Measurements from ENCODE around the gene MTA2. TPM values are rescaled to one million over a fixed set of nuclear protein-coding genes. Genes with fewer than 3 reads are reported as not detected.
A peak's percentile ranks its signal among the peaks of the same experiment; 100 is the strongest.

The MTA2 gene
- total RNA-seq, 1 donor from 2014 or later = 79.2 TPM

DNA sequence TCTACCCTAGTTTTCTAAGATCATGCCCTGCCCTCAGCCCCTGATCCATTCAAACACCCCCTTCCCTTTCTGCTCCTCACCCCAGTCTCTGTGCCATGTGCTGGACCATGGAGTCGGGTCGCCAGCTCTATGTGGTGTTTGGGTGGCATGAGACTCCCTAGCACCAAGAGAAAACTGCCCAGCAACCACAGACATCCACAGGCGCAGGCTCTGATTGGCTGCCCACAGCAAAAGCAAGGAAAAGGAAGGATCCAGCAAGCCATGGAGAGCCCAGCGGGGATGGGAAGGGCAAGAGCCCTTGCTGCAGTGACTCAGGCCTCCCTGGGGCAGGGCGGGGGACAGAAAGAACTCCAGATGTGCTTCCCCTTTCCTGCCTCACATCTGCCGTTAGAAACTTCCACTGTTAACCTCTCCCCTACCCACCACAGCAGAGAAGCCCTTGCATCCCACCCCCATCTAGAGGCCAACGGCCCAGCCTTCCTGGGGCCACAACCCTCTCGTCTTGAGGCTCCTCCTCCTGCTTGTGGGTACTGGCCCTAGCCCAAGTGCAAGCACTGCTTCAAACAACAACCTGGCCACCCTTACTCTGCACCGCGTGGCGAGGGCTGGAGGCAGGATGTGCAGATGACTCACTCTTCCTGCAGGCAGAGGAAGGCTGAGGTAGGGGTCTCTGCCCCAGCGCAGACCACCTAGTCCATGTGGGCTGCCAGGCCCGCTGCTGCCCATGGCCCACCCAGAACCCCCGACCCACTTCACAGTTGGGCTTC lies 45.4 kb downstream of the MTA2 start:
- intact Hi-C loops (cut with DNase I) = loop anchor here (1.0 kb wide), 1 partner anchor 10 kb away; the partner anchor contains the start of gene AHNAK
- peak; percentile 85 to 97 for DNase-seq (ENCODE audit: low spot score in 2 of 2)
- Histone ChIP-seq H3K4me3 (peak overlapping the region; percentile 36 to 42), H3K4me1 (peaks cover 43 to 69% of the 10 kb centered on the region in 2 donors), H3K27me3 (no peaks in the 10 kb centered on the region), H3K36me3 (peaks cover 15 to 20% of the 10 kb centered on the region in 2 donors), H3K9me3 (no peaks in the 10 kb centered on the region), H3K27ac (peak overlapping the region; percentile 94 to 96)
- TF ChIP-seq, protein P1, sequence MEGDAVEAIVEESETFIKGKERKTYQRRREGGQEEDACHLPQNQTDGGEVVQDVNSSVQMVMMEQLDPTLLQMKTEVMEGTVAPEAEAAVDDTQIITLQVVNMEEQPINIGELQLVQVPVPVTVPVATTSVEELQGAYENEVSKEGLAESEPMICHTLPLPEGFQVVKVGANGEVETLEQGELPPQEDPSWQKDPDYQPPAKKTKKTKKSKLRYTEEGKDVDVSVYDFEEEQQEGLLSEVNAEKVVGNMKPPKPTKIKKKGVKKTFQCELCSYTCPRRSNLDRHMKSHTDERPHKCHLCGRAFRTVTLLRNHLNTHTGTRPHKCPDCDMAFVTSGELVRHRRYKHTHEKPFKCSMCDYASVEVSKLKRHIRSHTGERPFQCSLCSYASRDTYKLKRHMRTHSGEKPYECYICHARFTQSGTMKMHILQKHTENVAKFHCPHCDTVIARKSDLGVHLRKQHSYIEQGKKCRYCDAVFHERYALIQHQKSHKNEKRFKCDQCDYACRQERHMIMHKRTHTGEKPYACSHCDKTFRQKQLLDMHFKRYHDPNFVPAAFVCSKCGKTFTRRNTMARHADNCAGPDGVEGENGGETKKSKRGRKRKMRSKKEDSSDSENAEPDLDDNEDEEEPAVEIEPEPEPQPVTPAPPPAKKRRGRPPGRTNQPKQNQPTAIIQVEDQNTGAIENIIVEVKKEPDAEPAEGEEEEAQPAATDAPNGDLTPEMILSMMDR (IDR thresholded peaks at IDR 0.05) = no peak

DNA sequence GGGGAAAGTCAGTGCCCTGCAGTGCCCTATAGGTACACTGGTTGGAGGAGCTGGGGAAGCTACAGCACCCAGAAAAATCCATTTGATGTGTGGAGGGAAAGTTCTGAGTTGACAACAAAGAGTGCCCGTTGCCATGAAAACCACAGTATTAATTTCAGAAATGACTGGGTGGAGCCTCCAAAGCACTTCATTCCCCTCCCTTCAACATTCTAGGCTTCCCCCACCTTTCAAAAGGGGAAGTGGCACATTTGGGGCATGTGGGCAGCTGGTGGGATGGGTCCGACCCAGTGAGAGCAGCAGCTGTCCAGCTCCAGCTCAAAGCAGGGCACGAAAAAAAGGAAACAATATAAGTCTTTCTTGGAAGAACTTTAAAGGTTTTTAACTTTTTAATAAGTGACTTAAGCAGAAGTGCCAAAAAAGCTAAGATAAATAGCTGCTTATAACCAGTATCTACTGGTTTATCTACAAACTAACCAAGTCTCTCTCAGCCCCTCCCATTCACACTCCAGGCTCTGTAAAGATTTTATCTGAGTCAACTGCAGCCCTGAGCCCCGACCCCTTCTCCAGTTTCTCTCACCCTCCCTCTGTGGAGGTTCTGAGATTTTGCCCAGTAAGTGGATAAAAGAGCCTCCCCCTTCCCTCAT lies 46.1 kb downstream of the MTA2 start:
- intact Hi-C loops (cut with DNase I) = loop anchor here (1.0 kb wide), 1 partner anchor 9 kb away; the partner anchor contains the start of gene AHNAK
- Histone ChIP-seq H3K4me3 (peak overlapping the region; percentile 36 to 42), H3K4me1 (peaks cover 39 to 71% of the 10 kb centered on the region in 2 donors)

DNA sequence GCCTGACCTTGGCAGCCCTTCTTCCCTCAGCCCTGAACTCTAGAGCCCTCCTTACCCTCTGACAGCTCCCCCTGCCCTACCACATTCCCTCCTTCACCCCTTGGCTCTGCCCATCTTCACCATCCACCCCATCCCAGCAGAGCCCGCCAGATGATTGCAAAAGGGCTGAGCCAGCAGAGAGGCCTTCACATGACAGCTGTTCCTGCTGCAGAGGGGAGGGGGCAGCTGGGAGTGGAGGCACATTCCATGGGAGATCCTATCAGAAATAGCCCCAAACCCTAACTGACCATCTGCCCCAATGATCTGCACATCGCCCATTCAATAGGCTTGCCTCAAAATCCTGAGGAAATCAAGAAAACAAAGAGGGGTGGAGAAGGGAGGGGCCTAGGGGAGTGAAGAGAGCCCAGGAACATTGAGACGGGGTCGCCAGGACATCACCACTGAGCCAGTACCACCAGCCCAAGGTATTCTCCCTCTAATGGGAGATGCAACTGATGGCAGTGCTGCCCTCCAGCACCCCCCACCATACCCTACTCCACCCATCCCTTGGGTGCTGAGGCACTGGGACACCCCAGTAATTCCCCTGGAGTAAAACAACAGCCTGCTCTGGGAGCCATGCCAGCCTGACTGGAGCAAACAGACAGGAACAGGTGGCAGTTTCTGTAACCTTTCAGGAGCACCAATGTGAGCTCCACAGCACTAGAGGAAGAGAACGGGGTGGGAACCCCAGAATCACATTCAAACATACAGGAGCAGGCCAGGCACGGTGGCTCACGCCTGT lies 47.1 kb downstream of the MTA2 start:
- H3K36me3 ChIP-seq = peaks cover 11 to 12% of the 10 kb centered on the region in 2 donors
- no peak overlapping the region for H3K4me3 ChIP-seq
- TF ChIP-seq, protein P1 (IDR thresholded peaks at IDR 0.05) = no peak
- no peaks in the 10 kb centered on the region for H3K9me3 ChIP-seq
- no peaks in the 10 kb centered on the region for H3K27me3 ChIP-seq
- peaks cover 39 to 70% of the 10 kb centered on the region in 2 donors for H3K4me1 ChIP-seq
- intact Hi-C loops (cut with DNase I) = no loop called here
- H3K27ac ChIP-seq = peak overlapping the region; percentile 94 to 96
- DNase-seq (ENCODE audit: low spot score in 2 of 2) = no peak

More for the DNA sequence above, 46.1 kb downstream of the MTA2 start:
- H3K9me3 ChIP-seq = no peaks in the 10 kb centered on the region
- H3K27ac ChIP-seq = peak overlapping the region; percentile 94 to 96
- H3K36me3 ChIP-seq = peaks cover 15 to 17% of the 10 kb centered on the region in 2 donors
- H3K27me3 ChIP-seq = no peaks in the 10 kb centered on the region
- no peak for DNase-seq (ENCODE audit: low spot score in 2 of 2)
- TF ChIP-seq, protein P1 (IDR thresholded peaks at IDR 0.05) = no peak

DNA sequence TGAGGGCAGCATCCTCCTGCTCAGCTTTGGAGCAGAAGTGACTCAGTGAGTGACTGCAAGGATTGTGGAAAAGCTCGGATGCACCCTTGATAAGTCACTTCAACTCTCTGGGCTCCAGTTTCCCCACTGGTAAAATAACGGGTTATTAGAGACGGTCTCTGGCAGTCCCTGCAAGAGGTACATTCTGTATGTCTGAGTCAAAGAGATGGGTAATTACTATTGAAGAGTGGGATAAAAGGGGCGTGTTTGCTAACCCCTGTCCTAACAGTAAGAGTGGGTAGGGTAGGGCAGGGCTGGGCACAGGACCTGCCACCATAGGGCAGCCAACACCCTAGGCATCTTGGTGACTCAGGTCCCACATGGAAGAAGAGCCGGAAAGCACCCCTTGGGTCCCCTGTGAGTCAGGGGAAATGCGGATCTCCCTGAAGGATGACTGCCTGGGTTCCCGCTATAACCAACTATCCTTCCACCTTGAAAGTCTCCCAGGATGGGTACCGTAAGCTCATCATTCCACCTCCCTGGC lies 47.8 kb downstream of the MTA2 start:
- H3K27ac ChIP-seq = peak overlapping the region; percentile 94 to 96
- no peaks in the 10 kb centered on the region for H3K27me3 ChIP-seq
- peak overlapping the region; percentile 40 to 55 for H3K4me3 ChIP-seq
- no peaks in the 10 kb centered on the region for H3K9me3 ChIP-seq
- peaks cover 4 to 6% of the 10 kb centered on the region in 2 donors for H3K36me3 ChIP-seq
- TF ChIP-seq, protein P1 (IDR thresholded peaks at IDR 0.05) = no peak
- H3K4me1 ChIP-seq = peaks cover 39 to 76% of the 10 kb centered on the region in 2 donors
- intact Hi-C loops (cut with DNase I) = no loop called here
- no peak for DNase-seq (ENCODE audit: low spot score in 2 of 2)
